ENCODE measurements around the gene LYPLA2.

GRCh38 chr1:23742670-23743286, 48.2 kb upstream of the LYPLA2 start:
- TF ChIP-seq CTCF (IDR thresholded peaks at IDR 0.05; ENCODE audit: low read depth, low read length, poor library complexity, severe bottlenecking) = no peak
- TF ChIP-seq EZH2phosphoT487 (IDR thresholded peaks at IDR 0.05; ENCODE audit: borderline replicate concordance, low read length) = no peak

Measured in DOHH2 (cell line).